Measurements from ENCODE around the gene NFIX.

DNA sequence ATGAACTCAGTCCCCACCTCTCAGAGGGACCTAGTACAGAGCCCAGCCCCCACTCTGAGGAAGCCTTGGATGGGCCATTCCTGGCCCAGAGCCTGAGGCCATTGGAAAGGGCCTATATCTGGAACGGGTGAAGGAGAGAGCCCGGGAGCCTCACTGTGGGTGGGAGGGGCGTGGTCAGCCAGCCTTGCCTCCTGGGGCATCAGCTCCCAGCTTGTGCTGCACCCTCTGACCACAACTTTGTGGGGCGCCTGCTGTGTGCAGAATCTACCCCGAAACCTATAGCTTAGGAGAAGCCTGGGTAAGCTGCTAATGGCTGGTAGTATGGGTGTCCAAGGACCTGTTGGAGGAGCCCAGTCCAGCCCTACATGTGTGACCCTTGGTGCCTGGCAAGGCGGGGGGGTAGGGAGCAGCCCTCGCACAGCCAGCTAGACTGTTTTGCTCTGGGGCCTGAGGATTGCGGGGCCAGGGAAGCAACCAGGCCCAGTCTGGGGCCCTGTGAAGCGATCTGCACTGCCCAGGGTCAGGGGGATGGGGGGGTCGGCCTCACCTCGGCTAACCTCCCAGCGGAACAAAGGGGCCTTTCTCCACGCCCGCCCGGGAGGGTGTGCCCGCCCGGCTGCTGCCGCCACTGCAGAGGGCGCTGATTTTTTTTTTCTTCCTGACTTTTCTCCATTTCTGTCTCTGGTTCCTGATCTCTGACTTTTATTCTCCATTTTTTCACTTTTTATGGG, 65.1 kb downstream of the NFIX start:
- TF ChIP-seq, protein P1, sequence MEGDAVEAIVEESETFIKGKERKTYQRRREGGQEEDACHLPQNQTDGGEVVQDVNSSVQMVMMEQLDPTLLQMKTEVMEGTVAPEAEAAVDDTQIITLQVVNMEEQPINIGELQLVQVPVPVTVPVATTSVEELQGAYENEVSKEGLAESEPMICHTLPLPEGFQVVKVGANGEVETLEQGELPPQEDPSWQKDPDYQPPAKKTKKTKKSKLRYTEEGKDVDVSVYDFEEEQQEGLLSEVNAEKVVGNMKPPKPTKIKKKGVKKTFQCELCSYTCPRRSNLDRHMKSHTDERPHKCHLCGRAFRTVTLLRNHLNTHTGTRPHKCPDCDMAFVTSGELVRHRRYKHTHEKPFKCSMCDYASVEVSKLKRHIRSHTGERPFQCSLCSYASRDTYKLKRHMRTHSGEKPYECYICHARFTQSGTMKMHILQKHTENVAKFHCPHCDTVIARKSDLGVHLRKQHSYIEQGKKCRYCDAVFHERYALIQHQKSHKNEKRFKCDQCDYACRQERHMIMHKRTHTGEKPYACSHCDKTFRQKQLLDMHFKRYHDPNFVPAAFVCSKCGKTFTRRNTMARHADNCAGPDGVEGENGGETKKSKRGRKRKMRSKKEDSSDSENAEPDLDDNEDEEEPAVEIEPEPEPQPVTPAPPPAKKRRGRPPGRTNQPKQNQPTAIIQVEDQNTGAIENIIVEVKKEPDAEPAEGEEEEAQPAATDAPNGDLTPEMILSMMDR (IDR thresholded peaks at IDR 0.05), result no peak
- no peak for TF ChIP-seq POLR2A (IDR thresholded peaks at IDR 0.05)
